Liver (tissue), 3 donors: ENCODE data around the gene LPXN.

Experiments used
- CTCF ChIP-seq: fragments of 150-350 bp; IDR thresholded peaks from 2 replicates; pipeline ENCODE4 v1.5.1; 2017; ENCODE audit warnings: improper control_type of control experiment, low read depth, low read length; ENCODE audit not compliant: missing input control
- HNF4A ChIP-seq, 2 donors: conservative IDR thresholded peaks; 2 replicates each; pipeline ENCODE4 v1.6.1; 2016; ENCODE audit warnings: antibody characterized with exemption in 2 of 2, mild to moderate bottlenecking in 2 of 2
- SP1 ChIP-seq: IDR thresholded peaks from 2 replicates; pipeline ENCODE4 v1.6.1; 2018; ENCODE audit warnings: antibody characterized with exemption, mild to moderate bottlenecking
- TAF1 ChIP-seq: conservative IDR thresholded peaks from 2 replicates; pipeline ENCODE4 v1.6.1; 2016; ENCODE audit warnings: antibody characterized with exemption, mild to moderate bottlenecking
- YY1 ChIP-seq: IDR thresholded peaks from 2 replicates; pipeline ENCODE4 v1.6.1; 2016; ENCODE audit warnings: antibody characterized with exemption, mild to moderate bottlenecking
- donor health status: healthy.
- donor health status: healthy.

- TF ChIP-seq SP1 (no peak), HNF4A (conservative IDR thresholded peaks at IDR 0.05) (no peak), CTCF (no peak), YY1 (no peak), TAF1 (no peak)
Observed at GRCh38 chr11:58487170-58487569, 88.5 kb downstream of the LPXN start.
